Peyer's patch (tissue), 4 donors: ENCODE results near the gene DYNLT5.

Source experiments
- POLR2A ChIP-seq, 2 donors: fragments of 450-650 bp; IDR thresholded peaks; one replicate each; pipeline ENCODE4 v1.5.1; 2017; ENCODE audit warnings: antibody characterized with exemption in 2 of 2, mild to moderate bottlenecking in 2 of 2, moderate library complexity in 2 of 2
- TF ChIP-seq, protein P1 (sequence below), 6 experiments: fragments of 450-650 bp in 4 of 6; fragments of 200-600 bp in 2 of 6; sonication (generic) in 1 of 6; IDR thresholded peaks; one replicate each; pipeline ENCODE4 v1.5.1; 2017 to 2019; ENCODE audit warnings: antibody characterized with exemption in 6 of 6, mild to moderate bottlenecking in 3 of 6, moderate library complexity in 1 of 6

DNA sequence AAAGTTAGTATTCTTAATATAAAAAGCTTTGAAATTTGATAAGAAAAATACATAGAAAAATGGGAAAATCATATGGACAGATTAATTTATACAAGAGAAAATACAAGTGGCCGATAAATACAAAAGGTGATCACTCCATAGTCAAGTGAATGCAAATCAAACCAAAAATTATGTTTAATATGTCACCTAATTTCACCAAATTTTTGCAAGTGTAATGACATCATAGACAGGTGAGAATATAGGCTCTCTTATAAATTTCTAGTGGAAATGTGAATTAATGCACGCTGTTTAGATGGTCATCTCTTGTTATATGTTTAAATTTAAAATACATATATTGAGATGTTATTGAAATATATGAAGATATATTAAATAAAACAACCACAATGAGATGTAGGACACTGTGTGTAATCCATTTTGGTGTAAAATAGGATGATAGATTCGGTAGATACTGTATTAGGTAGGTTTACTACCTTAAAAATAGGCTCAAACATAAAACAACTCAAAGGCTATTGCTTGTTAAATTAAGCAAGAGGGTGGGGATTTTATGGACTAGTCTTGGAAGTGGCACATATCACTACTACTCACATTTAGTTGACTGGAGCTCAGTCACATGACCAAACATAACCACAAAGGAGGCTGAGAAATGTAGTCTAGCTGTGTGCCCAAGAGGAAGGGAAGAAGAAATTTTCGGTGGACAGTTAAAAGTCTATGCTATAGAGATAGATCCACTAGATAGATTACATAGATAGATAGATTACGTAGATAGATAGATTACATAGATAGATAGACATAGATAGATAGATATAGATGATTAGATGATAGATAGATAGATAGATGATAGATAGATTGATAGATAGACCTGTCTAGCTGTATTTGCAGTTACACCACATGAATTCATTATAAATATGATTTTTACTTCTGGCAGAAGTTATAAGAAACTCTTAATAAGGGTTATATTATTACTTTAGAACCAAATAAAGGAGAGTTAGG is 39.7 kb downstream of the DYNLT5 start:
- TF ChIP-seq, protein P1, sequence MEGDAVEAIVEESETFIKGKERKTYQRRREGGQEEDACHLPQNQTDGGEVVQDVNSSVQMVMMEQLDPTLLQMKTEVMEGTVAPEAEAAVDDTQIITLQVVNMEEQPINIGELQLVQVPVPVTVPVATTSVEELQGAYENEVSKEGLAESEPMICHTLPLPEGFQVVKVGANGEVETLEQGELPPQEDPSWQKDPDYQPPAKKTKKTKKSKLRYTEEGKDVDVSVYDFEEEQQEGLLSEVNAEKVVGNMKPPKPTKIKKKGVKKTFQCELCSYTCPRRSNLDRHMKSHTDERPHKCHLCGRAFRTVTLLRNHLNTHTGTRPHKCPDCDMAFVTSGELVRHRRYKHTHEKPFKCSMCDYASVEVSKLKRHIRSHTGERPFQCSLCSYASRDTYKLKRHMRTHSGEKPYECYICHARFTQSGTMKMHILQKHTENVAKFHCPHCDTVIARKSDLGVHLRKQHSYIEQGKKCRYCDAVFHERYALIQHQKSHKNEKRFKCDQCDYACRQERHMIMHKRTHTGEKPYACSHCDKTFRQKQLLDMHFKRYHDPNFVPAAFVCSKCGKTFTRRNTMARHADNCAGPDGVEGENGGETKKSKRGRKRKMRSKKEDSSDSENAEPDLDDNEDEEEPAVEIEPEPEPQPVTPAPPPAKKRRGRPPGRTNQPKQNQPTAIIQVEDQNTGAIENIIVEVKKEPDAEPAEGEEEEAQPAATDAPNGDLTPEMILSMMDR (IDR thresholded peaks at IDR 0.05) = no peak
- no peak for TF ChIP-seq POLR2A (IDR thresholded peaks at IDR 0.05)
